ENCODE data around the gene PILRA.
"Not testable (repeated sequence)": the region's sequence is repeated elsewhere in the genome, so short reads cannot be mapped to it uniquely, and the experiment has no call there.

Gene PILRA

GRCh38 chr7:100358027-100358856, 15.0 kb upstream of the PILRA start, which contains the start of gene PILRB:
Gene PILRB (plus strand): TSS chr7:100358117. CDS start chr7:100358303, 186 bp downstream.
- DNase-seq (ENCODE audit: low spot score): no peak

GRCh38 chr7:100358857-100359212, 14.5 kb upstream of the PILRA start:
- DNase-seq (ENCODE audit: low spot score): no peak

GRCh38 chr7:100360135-100360854, 13.0 kb upstream of the PILRA start:
- DNase-seq (ENCODE audit: low spot score): no peak

- DNase-seq (ENCODE audit: low spot score): no peak
Measured at GRCh38 chr7:100363098-100363497, 10.2 kb upstream of the PILRA start.

- not testable (repeated sequence) for DNase-seq (ENCODE audit: low spot score)
Measured at GRCh38 chr7:100363797-100364196, 9.5 kb upstream of the PILRA start.

- DNase-seq (ENCODE audit: low spot score): no peak
Measured at GRCh38 chr7:100364480-100364879, 8.8 kb upstream of the PILRA start.

- not testable (repeated sequence) for DNase-seq (ENCODE audit: low spot score)
Measured at GRCh38 chr7:100365998-100366367, 7.3 kb upstream of the PILRA start.

- no peak for DNase-seq (ENCODE audit: low spot score)
Measured at GRCh38 chr7:100366411-100367250, 6.7 kb upstream of the PILRA start.

GRCh38 chr7:100367251-100367620, 6.1 kb upstream of the PILRA start:
- DNase-seq (ENCODE audit: low spot score): no peak

- peak; percentile 27 for DNase-seq (ENCODE audit: low spot score)
Measured at GRCh38 chr7:100367676-100368613, 5.3 kb upstream of the PILRA start.

GRCh38 chr7:100369105-100369504, 4.2 kb upstream of the PILRA start:
- peak; percentile 83 for DNase-seq (ENCODE audit: low spot score)

- no peak for DNase-seq (ENCODE audit: low spot score)
Measured at GRCh38 chr7:100370303-100370702, 3.0 kb upstream of the PILRA start.

GRCh38 chr7:100370746-100371145, 2.5 kb upstream of the PILRA start:
- no peak for DNase-seq (ENCODE audit: low spot score)

GRCh38 chr7:100371561-100372171, 1.6 kb upstream of the PILRA start:
- DNase-seq (ENCODE audit: low spot score): no peak

- no peak for DNase-seq (ENCODE audit: low spot score)
Measured at GRCh38 chr7:100372256-100372655, 1.0 kb upstream of the PILRA start.

GRCh38 chr7:100372694-100373093, 593 bp upstream of the PILRA start:
- no peak for DNase-seq (ENCODE audit: low spot score)

- DNase-seq (ENCODE audit: low spot score): not testable (repeated sequence)
Measured at GRCh38 chr7:100373870-100374598, 747 bp downstream of the PILRA start.

- DNase-seq (ENCODE audit: low spot score): no peak
Measured at GRCh38 chr7:100374601-100375000, 1.3 kb downstream of the PILRA start.

- no peak for DNase-seq (ENCODE audit: low spot score)
Measured at GRCh38 chr7:100376066-100376465, 2.8 kb downstream of the PILRA start.

GRCh38 chr7:100378114-100378755, 4.9 kb downstream of the PILRA start:
- DNase-seq (ENCODE audit: low spot score): no peak
